ENCODE measurements around the gene CRNN. TPM values are rescaled to one million over a fixed set of nuclear protein-coding genes. Genes with fewer than 3 reads are reported as not detected.

Gene CRNN
- total and polyA plus RNA-seq, 2 experiments from 2014 or later = not detected

GRCh38 chr1:152436593-152437496 lies 22.8 kb upstream of the CRNN start:
- Histone ChIP-seq H3K4me3 (no peak overlapping the region), H3K36me3 (ENCODE audit: insufficient read depth) (no peaks in the 10 kb centered on the region), H3K9me2 (ENCODE audit: insufficient read depth) (no peaks in the 10 kb centered on the region), H2AFZ (no peak overlapping the region), H3K27ac (ENCODE audit: low read depth) (no peak overlapping the region), H4K20me1 (replicated peaks; ENCODE audit: insufficient read depth) (no peaks in the 10 kb centered on the region), H3K79me2 (replicated peaks; ENCODE audit: insufficient read depth) (no peaks in the 10 kb centered on the region), H3K4me1 (ENCODE audit: insufficient read depth) (peaks cover 3% of the 10 kb centered on the region; the same call in 1 of the 2 replicates), H3K4me2 (no peak overlapping the region), H3K27me3 (ENCODE audit: insufficient read depth) (no peaks in the 10 kb centered on the region), H3F3A (replicated peaks; ENCODE audit: low read depth) (no peaks in the 10 kb centered on the region)
- no peak overlapping the region for H3K27ac Mint-ChIP-seq
- H3K4me1 Mint-ChIP-seq = no peaks in the 10 kb centered on the region
- no peak overlapping the region for H3K4me3 Mint-ChIP-seq
- no peaks in the 10 kb centered on the region for H3K36me3 Mint-ChIP-seq (ENCODE audit: low read depth)
- H3K27me3 Mint-ChIP-seq (ENCODE audit: insufficient read depth, low read depth, poor library complexity) = peaks cover 4% of the 10 kb centered on the region
- TF ChIP-seq ETS1 (IDR thresholded peaks at IDR 0.05) = no peak
- TF ChIP-seq ZNF114 (CRISPR knock-in tag; IDR thresholded peaks at IDR 0.05) = no peak
- no peak for TF ChIP-seq CREB1 (CRISPR knock-in tag; IDR thresholded peaks at IDR 0.05; ENCODE audit: low read depth)
- TF ChIP-seq ZNF331 (CRISPR knock-in tag; IDR thresholded peaks at IDR 0.05; ENCODE audit: low read depth) = no peak
- TF ChIP-seq REST (IDR thresholded peaks at IDR 0.05; ENCODE audit: unreplicated experiment) = no peak
- no peak for TF ChIP-seq EZH2phosphoT487 (IDR thresholded peaks at IDR 0.05; ENCODE audit: unreplicated experiment)
- no peak for TF ChIP-seq EZH2 (IDR thresholded peaks at IDR 0.05; ENCODE audit: low read depth, unreplicated experiment)
- no peak for TF ChIP-seq CTCF (conservative IDR thresholded peaks at IDR 0.05; ENCODE audit: low read depth in 2 of 2)
- TF ChIP-seq STAT1 (IDR thresholded peaks at IDR 0.05; ENCODE audit: unreplicated experiment) = no peak
- no peak for TF ChIP-seq ZNF462 (CRISPR knock-in tag; IDR thresholded peaks at IDR 0.05)
- H3K9me3 Mint-ChIP-seq = no peaks in the 10 kb centered on the region; the same call in 2 of the 3 replicates
- no peak for ATAC-seq
- DNase-seq (ENCODE audit: low spot score) = no peak
